HPDE6-E6E7 (cell line): Measurements from ENCODE around the gene ZW10.

Experiments used
- DNase-seq: peaks from one replicate; pipeline ENCODE4 v3.0.0; 2011; ENCODE audit warnings: missing footprints; ENCODE audit errors: extremely low spot score

ZW10 gene

DNA sequence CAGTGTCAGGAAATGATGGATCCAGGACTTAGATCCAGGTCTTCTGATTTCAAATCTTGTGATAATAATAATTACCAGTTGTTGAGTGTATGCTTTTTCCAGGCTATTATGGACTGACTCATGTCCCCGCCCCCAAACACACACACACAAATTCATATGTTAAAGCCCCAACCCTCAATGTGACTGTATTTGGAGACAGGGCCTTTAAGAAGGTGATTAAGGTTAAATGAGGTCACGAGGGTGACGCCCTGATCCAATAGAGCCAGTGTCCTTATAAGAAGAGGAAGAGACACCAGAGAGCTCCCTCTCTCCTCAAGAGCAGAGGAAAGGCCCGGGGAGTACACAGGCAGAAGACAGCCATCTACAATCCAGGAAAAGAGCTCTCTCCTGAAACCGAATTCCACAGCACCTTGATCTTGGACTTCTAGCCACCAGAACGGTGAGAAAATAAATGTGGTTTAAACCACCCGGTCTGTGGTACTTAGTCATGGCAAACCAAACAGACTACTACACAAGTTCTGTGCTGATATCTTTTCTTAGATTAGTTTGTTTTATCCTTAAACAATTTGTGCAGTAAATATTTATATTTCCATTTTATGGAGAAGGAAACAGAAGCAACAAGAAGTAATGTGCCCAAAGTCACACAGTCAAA, 75.6 kb downstream of the ZW10 start:
- DNase-seq = no peak

DNA sequence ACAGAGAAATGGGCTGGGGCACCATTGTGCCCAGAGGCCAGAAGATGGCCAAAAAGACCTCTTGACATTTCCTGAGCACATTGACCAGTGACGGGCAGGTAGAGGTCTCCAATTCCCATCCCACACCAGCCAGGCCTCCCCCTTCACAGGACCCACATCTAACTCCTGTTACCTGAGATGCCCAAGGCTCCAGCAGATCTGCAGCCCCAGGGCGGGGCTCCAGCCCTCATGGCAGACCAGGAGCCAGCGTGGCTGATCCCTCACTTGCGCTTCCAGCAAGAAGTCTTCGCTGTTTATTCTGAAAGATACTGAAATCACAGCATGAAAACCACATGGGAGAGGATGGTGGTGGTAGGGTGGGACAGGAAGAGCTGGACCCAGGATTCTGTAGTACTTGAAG, 76.4 kb downstream of the ZW10 start:
- DNase-seq = no peak

GRCh38 chr11:113695207-113695606, 78.3 kb downstream of the ZW10 start:
- no peak for DNase-seq

- no peak for DNase-seq
Observed at GRCh38 chr11:113694390-113694789, 79.1 kb downstream of the ZW10 start.

DNA sequence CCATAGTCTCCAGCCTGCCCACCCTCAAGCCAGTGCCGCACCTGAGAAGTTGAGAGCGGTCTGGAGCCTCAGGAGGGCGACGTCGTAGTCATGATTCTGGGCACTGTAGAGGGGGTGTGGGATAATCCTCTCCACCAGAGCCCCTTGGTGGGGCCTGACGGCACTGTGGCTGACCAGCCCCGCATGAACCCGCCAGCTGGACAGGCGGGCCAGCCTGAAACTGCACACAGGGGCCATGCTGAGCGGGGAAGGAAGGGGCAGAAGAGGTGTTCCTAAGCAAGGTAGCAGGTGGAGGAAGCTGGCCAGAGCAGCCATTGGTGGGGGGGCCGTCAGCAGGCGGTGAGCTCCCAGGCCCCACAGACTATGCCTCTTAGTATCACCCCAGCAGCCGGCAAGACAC, 80.5 kb downstream of the ZW10 start:
- no peak for DNase-seq

DNA sequence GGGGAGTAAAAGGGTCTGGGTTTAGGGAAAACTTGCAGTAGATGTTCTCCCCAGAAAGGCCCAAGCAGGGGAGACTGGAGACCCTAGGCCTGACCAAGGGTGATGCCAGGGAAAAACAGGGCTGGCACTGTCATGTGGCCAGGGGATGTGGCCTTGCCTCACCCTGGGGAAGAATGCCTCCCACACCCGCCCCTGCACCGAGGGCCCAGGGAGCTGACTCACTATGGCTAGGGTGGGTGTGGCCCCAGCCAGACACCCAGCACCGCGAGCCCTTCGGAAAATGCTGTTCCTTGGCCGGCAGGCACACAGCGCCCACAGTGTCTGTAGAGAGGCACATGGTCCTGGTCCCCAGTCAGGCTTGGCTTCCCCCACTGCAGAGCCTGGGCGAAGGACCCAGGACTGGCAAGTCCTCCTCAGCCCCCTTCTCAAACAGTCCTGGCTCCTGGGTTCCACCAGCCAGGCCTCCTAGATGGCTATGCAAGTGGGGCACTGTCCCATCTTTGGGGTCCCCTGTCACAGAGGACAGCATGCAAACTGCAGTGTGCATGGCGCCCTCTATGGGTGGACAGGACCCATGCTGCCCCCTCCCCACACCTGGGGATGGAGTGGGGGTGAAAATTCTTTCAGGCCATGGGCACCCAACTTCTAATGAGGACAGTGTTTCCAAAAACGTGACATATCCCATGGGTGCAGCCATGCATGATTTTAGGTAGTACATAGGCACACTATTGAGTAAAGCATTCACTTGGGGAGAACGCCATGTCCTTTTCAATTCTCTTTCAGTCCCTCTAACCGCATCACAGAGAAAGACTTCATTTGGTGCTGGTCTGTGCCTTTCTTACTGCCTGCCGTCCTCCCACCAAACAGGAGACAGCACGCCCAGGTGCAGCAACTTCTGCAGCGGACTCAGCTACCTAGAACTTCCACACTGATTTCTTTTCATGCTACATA, 82.6 kb downstream of the ZW10 start:
- DNase-seq = peak; percentile 90

DNA sequence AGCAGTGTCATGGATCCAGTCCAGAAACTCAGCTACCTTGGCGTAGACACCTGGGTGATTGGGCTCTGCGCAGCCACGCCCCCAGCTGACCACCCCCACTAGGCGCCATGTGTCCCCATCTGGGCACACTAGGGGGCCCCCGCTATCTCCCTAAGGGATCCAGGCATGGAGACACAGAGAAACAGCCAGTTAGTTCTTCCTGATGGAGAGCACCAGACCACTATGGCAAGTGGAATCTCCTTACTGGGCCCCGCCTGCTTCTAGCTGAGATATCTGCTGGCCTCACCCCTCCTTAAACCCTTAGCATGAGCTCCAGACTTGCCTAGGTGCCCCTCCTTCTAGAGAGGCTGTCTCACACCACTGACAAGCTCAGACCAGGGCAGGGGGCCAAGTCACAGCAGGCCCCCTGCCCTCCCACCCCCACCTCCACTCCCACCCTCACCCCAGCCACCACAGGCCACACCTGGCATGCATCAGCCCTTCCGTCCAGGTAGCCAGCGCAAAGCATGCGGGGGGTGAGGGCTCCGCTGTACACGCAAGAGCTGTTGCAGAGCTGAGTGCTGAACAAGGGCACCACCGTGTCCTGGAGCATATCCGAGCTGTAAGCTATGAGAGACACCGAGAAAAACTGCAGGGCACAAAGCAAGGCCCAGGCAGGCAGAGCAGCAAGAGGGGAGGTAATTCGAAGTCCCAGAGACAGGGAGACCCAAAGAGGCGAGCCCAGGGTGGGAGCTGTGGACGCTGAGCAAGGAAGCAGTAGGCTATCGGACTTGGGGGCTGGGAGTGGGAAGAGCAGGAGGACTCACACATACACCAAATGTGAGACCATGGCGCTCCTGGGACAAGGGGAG, 83.5 kb downstream of the ZW10 start:
- DNase-seq = no peak

DNA sequence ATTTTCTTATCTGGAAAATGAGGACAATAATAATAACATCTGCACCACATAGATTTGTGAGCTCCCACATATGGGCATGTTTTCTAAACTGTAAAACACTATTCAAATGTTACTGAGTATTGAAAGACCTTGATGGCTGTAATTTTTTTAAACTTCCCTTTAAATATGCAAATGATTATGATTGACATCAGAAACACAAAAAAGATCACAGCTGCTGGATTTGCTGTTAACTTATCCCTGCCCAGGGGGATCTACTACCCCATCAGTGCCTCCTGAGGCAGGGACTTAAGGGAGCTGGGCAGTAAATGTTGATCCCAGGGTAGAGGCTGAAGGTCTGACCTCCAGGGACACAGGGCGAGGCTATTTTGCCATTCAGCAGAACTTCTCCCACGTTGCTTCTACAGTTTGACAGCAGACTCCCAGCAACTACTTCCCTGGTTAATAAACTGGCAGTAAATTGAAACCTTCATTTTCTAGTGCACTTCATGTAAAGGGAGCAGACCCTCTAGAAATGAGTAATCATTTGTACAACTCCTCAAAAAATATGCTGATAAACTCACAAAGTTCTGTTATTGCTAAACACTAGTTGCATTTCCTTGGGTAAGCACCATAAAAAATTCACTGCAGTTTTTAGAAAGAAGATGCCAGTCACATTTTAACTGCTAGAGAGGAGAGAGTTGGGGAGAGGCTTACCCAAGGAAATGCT, 87.7 kb downstream of the ZW10 start:
- DNase-seq = no peak

DNA sequence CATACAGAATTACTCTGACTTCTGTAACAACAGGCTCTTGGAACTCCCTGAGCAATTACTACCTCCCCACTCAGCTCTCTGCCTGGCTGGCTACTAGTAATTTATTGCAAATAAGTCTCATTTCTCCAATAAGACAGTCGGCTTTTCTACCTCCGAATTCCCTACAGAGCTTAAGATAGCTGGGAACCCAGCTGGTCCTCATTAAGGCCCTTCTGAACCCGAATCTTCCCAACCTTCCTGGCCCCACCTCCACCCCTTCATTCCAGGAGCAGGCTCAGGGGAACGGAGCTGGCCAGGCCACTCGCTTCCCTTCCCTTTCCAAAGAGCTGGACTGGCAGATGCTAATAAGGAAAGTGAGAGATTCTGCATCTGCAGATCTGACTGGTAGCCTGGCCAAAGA, 89.0 kb downstream of the ZW10 start:
- DNase-seq = no peak

DNA sequence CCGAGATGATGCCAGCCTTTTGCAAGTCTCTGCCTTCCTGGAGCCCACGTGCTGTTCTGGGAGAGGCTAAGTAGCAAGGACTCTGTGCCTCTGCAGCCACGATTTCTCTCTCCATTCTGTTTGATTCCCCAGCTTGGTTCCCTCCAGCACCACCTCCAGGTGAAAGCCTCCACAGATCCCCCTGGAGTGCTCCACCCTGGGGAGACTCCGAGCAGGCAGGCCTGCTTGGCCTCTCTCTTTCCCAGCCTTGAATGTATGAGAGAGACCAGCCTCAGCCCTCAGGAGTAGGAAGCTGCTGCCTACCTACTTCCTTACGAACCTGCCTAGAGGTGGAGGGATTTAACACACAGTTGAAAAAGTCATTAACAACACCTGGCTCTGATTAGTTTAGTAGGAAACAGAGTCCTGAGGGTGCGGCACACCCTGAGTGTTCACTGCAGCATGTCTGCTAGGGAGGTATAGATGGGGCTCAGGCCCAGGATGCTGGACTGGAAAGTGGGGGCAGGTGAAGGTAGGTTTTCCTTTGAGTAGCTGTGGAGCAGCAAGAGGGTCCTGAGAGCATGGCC, 89.9 kb downstream of the ZW10 start:
- no peak for DNase-seq
